Umbilical cord (tissue), 2 donors: Measurements from ENCODE around the gene BPI. TPM values are rescaled to one million over a fixed set of nuclear protein-coding genes. Genes with fewer than 3 reads are reported as not detected.
"Not testable (repeated sequence)": the region's sequence is repeated elsewhere in the genome, so short reads cannot be mapped to it uniquely, and the experiment has no call there.

ENCODE experiments used
- DNase-seq: peaks from one replicate; pipeline ENCODE4 v3.0.0-alpha.2; 2015; ENCODE audit warnings: low spot score
- total RNA-seq: library from RNA; depleted of rRNA; stranded (reverse); fragments of >200 nt; gene quantifications from one replicate; pipeline ENCODE4 v1.2.3, GENCODE V29; 2014; ENCODE audit warnings: low replicate concordance; ENCODE audit not compliant: insufficient read depth

Gene BPI
- total RNA-seq, 1 donor from 2014 or later: not detected

- DNase-seq: no peak
Measured at GRCh38 chr20:38302786-38303185, 1.2 kb upstream of the BPI start.

- DNase-seq: no peak
Measured at GRCh38 chr20:38304845-38305447, 990 bp downstream of the BPI start.

- DNase-seq: no peak
Measured at GRCh38 chr20:38305541-38305940, 1.6 kb downstream of the BPI start.

- no peak for DNase-seq
Measured at GRCh38 chr20:38306379-38306778, 2.4 kb downstream of the BPI start.

GRCh38 chr20:38307371-38308046, 3.6 kb downstream of the BPI start:
- DNase-seq: no peak

- no peak for DNase-seq
Measured at GRCh38 chr20:38308047-38308438, 4.1 kb downstream of the BPI start.

- no peak for DNase-seq
Measured at GRCh38 chr20:38308447-38308846, 4.5 kb downstream of the BPI start.

GRCh38 chr20:38311091-38311490, 7.1 kb downstream of the BPI start:
- no peak for DNase-seq

GRCh38 chr20:38311491-38311890, 7.5 kb downstream of the BPI start:
- no peak for DNase-seq

- no peak for DNase-seq
Measured at GRCh38 chr20:38313676-38314075, 9.7 kb downstream of the BPI start.

GRCh38 chr20:38314350-38314749, 10.4 kb downstream of the BPI start:
- not testable (repeated sequence) for DNase-seq

- DNase-seq: peak; percentile 28
Measured at GRCh38 chr20:38315290-38315966, 11.5 kb downstream of the BPI start.

- DNase-seq: no peak
Measured at GRCh38 chr20:38316341-38316740, 12.4 kb downstream of the BPI start.

- DNase-seq: no peak
Measured at GRCh38 chr20:38317422-38317821, 13.5 kb downstream of the BPI start.

- DNase-seq: no peak
Measured at GRCh38 chr20:38320221-38320620, 16.3 kb downstream of the BPI start.

GRCh38 chr20:38321959-38322598, 18.1 kb downstream of the BPI start:
- DNase-seq: peak; percentile 76

GRCh38 chr20:38324159-38324558, 20.2 kb downstream of the BPI start:
- no peak for DNase-seq

- no peak for DNase-seq
Measured at GRCh38 chr20:38325167-38325566, 21.2 kb downstream of the BPI start.

GRCh38 chr20:38325905-38326304, 21.9 kb downstream of the BPI start:
- no peak for DNase-seq

- no peak for DNase-seq
Measured at GRCh38 chr20:38326309-38326708, 22.4 kb downstream of the BPI start.

GRCh38 chr20:38330638-38331037, 26.7 kb downstream of the BPI start:
- DNase-seq: no peak

- no peak for DNase-seq
Measured at GRCh38 chr20:38331245-38331644, 27.3 kb downstream of the BPI start.

- DNase-seq: no peak
Measured at GRCh38 chr20:38331814-38332213, 27.9 kb downstream of the BPI start.
